Thoracic aorta (tissue), 2 donors: ENCODE results near the gene POU2F1. TPM values are rescaled to one million over a fixed set of nuclear protein-coding genes. Genes with fewer than 3 reads are reported as not detected.
"Not testable (repeated sequence)": the region's sequence is repeated elsewhere in the genome, so short reads cannot be mapped to it uniquely, and the experiment has no call there.

Experiments
- ATAC-seq: fragments of 150-250 bp; one replicate; pipeline ENCODE4 v1.8.0; 2017; ENCODE audit warnings: low read depth; ENCODE audit not compliant: insufficient number of reproducible peaks, low FRiP score
- DNase-seq: peaks from one replicate; pipeline ENCODE4 v3.0.0-alpha.2; 2020; ENCODE audit warnings: low spot score
- H3K27ac ChIP-seq, 2 donors: fragments of 200-600 bp; sonication (generic); 1 replicate in 1 of 2; 2 replicates in 1 of 2; pipeline ENCODE4 v1.5.1; 2016; ENCODE audit warnings: mild to moderate bottlenecking in 2 of 2, moderate library complexity in 2 of 2
- H3K27me3 ChIP-seq: fragments of 200-600 bp; sonication (generic); replicated peaks from 2 replicates; pipeline ENCODE4 v1.6.0; 2016; ENCODE audit warnings: mild to moderate bottlenecking; ENCODE audit not compliant: insufficient read depth
- H3K36me3 ChIP-seq: fragments of 200-600 bp; sonication (generic); one replicate; pipeline ENCODE4 v1.5.1; 2016
- H3K4me1 ChIP-seq, 2 donors: fragments of 200-600 bp; sonication (generic); 1 replicate in 1 of 2; 2 replicates in 1 of 2; pipeline versions ENCODE4 v1.5.1 to v1.6.0; 2016; ENCODE audit warnings: low read depth in 2 of 2, mild to moderate bottlenecking in 1 of 2; ENCODE audit not compliant: control insufficient read depth in 1 of 2
- H3K4me3 ChIP-seq: fragments of 200-600 bp; sonication (generic); 2 replicates; pipeline ENCODE4 v1.5.1; 2016; ENCODE audit warnings: mild to moderate bottlenecking
- H3K9me3 ChIP-seq: fragments of 200-600 bp; sonication (generic); 2 replicates; pipeline ENCODE4 v1.5.1; 2016
- total RNA-seq, 2 donors: library from RNA; depleted of rRNA; stranded (reverse); fragments of >200 nt; gene quantifications; one replicate each; pipeline versions ENCODE4 v1.1.0 to v1.2.3, GENCODE V29; 2016
- TF ChIP-seq, protein P1 (sequence below): fragments of 200-600 bp; sonication (generic); IDR thresholded peaks from one replicate; pipeline ENCODE4 v1.5.1; 2019; ENCODE audit warnings: antibody characterized with exemption

Gene POU2F1
- total RNA-seq, 2 donors from 2014 or later, result 15.3 to 25.5 TPM

DNA sequence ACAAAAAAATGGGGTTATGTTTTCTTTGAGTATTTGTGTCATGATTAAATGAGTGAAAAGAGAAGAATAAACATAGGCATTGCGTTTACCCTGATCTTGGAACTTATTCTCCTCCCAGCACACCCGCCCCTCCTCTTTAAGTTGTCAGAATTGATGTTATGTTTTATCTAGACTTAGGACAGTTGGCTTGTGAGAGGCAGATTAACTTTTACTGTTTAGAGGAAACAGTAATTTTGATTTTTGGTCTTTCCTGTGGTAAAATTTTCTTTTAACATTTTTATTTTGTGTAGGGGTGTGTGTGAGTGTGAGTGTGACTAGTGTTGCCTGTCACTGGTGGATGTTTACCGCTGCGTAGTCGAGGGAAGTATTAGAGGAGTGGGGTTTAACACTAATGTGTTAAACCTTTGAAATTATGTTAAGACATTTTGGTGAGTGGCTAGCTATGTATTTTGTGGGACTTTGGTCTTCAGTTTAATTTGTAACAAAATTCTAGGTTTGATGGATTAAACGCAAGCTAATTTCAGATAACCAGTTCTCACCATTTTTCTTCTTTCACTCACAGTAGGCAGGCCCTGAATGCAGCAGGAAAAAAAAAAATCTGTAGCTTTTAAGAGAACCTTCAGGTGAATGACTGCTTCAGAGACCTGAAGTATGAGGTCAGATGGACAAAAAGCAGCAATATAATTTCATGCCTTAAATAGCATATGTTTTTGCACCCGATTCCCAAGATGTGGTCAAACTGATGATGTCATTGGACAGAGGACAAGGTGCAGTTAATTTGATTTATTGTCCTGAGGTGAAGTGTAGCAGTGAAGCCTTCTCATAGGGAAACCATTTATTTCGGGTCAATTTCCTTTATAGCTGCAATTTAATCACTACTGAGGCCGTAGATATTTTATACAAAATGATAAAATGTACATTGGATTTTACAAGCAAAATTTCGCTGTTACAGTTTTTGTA lies 2.7 kb downstream of the POU2F1 start:
- Histone ChIP-seq H3K27me3 (no peaks in the 10 kb centered on the region), H3K4me1 (peaks cover 11 to 29% of the 10 kb centered on the region in 2 donors), H3K4me3 (no peak overlapping the region), H3K9me3 (no peaks in the 10 kb centered on the region), H3K27ac (peak overlapping the region in 1 of 2 donors; percentile 91), H3K36me3 (no peaks in the 10 kb centered on the region)
- ATAC-seq (no peak), DNase-seq (no peak)
- TF ChIP-seq, protein P1, sequence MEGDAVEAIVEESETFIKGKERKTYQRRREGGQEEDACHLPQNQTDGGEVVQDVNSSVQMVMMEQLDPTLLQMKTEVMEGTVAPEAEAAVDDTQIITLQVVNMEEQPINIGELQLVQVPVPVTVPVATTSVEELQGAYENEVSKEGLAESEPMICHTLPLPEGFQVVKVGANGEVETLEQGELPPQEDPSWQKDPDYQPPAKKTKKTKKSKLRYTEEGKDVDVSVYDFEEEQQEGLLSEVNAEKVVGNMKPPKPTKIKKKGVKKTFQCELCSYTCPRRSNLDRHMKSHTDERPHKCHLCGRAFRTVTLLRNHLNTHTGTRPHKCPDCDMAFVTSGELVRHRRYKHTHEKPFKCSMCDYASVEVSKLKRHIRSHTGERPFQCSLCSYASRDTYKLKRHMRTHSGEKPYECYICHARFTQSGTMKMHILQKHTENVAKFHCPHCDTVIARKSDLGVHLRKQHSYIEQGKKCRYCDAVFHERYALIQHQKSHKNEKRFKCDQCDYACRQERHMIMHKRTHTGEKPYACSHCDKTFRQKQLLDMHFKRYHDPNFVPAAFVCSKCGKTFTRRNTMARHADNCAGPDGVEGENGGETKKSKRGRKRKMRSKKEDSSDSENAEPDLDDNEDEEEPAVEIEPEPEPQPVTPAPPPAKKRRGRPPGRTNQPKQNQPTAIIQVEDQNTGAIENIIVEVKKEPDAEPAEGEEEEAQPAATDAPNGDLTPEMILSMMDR, result no peak

DNA sequence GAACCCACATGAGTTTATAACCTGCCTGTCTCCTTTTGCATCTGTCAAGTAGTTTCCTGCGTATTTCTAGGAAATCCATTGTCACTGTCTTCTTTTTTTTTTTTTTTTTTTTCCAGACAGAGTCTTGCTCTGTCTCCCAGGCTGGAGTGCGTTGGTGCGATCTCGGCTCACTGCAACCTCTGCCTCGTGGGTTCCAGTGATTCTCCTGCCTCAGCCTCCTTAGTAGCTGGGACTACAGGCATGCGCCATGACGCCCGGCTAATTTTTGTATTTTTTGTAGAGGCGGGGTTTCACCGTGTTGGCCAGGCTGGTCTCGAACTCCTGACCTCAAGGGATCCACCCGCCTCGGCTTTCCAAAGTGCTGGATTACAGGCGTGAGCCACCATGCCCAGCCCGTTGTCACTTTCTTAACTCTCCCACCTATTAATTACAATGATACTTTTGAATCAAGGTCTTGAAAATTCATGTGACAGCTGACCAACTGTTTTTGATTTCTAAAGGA lies 4.1 kb downstream of the POU2F1 start:
- not testable (repeated sequence) for H3K27me3 ChIP-seq, H3K27ac ChIP-seq, H3K9me3 ChIP-seq, DNase-seq, ATAC-seq, H3K4me3 ChIP-seq, H3K36me3 ChIP-seq
- peaks cover 11 to 18% of the 10 kb centered on the region in 2 donors for H3K4me1 ChIP-seq

DNA sequence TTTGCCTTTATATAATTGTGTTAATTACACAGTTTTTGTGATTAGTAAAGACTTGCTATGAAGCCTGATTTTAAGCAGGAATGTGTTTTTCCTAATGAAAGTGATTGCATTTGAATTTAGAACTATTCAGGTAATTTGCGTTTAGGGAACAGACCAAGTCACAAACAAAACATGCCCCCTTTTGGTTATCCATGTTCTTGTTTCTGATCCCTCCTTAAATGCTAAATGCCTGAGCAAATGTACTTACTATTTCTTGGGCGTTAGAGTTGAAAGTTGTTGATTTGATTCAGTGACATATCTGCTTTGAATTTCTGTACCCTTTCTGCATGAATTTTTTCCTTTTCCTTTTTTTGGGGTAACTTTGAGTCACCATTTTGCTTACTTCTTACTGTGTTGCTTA lies 5.2 kb downstream of the POU2F1 start:
- TF ChIP-seq, protein P1, result no peak
- Histone ChIP-seq H3K4me3 (no peak overlapping the region), H3K36me3 (no peaks in the 10 kb centered on the region), H3K27ac (no peak overlapping the region), H3K27me3 (no peaks in the 10 kb centered on the region), H3K4me1 (peaks cover 11 to 18% of the 10 kb centered on the region in 2 donors), H3K9me3 (no peaks in the 10 kb centered on the region)
- ATAC-seq (no peak), DNase-seq (no peak)

DNA sequence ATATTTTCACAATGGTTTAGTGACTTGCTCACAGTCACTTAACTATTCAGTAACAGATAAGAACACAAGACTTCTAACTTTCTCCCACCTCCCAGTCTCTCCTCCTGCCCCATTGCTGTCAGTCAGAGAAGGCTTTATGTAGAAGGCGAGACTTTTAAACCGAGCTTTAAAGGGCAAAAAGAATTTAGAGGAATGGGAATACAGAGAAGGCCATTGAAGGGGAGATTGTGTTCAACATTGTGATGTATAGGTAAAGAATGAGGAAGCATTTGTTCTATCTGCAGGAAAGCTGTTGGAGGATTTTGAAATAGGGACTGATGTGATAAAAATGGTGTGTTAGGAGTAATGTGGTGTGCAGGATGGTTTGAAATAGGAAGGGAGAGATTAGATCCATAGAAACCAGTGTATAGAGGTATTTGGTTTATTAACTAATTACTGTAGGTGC lies 7.3 kb downstream of the POU2F1 start:
- Histone ChIP-seq H3K4me3 (no peak overlapping the region), H3K36me3 (no peaks in the 10 kb centered on the region), H3K9me3 (no peaks in the 10 kb centered on the region), H3K27ac (no peak overlapping the region), H3K4me1 (peaks cover 8 to 13% of the 10 kb centered on the region in 2 donors), H3K27me3 (no peaks in the 10 kb centered on the region)
- DNase-seq (no peak), ATAC-seq (no peak)
- TF ChIP-seq, protein P1, result no peak

DNA sequence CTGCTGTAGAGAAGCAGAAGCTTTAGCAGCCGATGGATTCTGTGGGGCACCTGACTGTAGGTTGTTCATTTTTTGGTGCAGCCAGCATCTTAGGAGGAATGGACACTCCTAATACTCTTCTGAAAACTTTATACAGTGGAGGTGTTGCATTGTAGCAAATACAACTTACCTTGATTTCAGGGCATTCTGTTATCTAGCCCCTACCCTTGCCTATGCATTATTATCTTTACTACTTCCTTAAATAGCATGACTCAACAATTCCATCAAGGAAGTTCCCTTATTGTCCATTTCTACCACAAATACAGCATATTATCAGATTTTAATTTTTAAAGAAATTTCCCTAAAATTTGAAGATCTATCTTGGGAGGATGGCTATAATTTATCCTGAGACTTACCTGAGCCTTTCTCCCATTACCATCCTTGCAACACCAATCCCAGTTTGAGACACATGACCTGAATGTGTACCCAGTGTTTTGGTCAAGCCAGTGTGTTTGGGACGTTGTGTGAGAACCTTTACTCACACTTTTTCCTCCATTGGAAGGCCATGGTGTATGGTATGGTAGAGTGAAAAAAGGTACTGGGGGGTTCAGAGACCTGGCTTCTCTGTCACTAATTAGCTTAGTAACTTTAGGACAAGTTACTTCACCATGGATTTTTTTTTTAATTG lies 9.2 kb downstream of the POU2F1 start:
- TF ChIP-seq, protein P1, result no peak
- no peak for DNase-seq
- Histone ChIP-seq H3K4me1 (peaks cover 4 to 5% of the 10 kb centered on the region in 2 donors), H3K27ac (no peak overlapping the region), H3K4me3 (no peak overlapping the region), H3K36me3 (no peaks in the 10 kb centered on the region), H3K27me3 (no peaks in the 10 kb centered on the region), H3K9me3 (no peaks in the 10 kb centered on the region)
- no peak for ATAC-seq
